ENCODE results near the gene KRTAP10-11.
"Not testable (repeated sequence)": the region's sequence is repeated elsewhere in the genome, so short reads cannot be mapped to it uniquely, and the experiment has no call there.

The KRTAP10-11 gene, protein sequence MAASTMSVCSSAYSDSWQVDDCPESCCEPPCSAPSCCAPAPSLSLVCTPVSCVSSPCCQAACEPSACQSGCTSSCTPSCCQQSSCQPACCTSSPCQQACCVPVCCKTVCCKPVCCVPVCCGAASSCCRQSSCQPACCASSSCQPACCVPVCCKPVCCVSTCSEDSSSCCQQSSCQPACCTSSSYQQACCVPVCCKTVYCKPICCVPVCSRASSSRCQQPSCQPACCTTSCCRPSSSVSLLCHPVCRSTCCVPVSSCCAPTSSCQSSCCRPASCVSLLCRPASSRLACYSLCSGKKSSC

DNA sequence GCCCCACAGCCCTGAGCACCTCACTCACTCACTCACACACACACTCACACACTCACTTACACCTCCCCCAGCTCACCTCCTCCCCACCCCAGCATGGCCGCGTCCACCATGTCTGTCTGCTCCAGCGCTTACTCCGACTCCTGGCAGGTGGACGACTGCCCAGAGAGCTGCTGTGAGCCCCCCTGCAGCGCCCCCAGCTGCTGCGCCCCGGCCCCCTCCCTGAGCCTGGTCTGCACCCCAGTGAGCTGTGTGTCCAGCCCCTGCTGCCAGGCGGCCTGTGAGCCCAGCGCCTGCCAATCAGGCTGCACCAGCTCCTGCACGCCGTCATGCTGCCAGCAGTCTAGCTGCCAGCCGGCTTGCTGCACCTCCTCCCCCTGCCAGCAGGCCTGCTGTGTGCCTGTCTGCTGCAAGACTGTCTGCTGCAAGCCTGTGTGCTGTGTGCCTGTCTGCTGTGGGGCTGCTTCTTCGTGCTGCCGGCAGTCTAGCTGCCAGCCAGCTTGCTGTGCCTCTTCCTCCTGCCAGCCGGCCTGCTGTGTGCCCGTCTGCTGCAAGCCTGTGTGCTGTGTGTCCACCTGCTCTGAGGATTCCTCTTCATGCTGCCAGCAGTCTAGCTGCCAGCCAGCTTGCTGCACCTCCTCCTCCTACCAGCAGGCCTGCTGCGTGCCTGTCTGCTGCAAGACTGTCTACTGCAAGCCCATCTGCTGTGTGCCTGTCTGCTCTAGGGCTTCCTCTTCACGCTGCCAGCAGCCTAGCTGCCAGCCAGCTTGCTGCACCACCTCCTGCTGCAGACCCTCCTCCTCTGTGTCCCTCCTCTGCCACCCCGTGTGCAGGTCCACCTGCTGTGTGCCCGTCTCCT is at the start of gene KRTAP10-11:
Gene KRTAP10-11 (plus strand): TSS at position 49 of the 856 bp plus-strand sequence. CDS start 45 bp downstream, at position 94.
- not testable (repeated sequence) for DNase-seq (ENCODE audit: low read depth in 4 of 4, low spot score in 1 of 4)

DNA sequence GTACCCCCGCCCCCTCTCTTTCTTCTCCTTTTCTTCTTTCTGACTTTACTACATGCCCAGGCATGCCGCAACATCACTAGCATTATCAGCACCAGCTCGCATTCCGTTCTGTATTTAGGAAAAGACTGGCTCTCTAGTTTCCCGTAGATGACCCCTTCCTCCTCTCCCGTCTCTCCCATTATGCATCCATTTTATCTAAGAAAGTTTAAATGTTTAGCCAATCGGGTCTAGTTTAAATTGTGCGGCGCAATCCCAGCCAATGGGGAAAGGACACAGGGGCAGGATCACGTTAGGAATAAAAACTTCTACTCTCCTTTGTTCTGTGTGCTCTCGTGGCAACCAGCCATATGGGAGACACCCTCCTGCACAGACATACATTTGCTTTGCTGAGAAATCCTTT is 48.2 kb upstream of the KRTAP10-11 start:
- DNase-seq (ENCODE audit: low read depth in 4 of 4, low spot score in 1 of 4), result no peak

DNA sequence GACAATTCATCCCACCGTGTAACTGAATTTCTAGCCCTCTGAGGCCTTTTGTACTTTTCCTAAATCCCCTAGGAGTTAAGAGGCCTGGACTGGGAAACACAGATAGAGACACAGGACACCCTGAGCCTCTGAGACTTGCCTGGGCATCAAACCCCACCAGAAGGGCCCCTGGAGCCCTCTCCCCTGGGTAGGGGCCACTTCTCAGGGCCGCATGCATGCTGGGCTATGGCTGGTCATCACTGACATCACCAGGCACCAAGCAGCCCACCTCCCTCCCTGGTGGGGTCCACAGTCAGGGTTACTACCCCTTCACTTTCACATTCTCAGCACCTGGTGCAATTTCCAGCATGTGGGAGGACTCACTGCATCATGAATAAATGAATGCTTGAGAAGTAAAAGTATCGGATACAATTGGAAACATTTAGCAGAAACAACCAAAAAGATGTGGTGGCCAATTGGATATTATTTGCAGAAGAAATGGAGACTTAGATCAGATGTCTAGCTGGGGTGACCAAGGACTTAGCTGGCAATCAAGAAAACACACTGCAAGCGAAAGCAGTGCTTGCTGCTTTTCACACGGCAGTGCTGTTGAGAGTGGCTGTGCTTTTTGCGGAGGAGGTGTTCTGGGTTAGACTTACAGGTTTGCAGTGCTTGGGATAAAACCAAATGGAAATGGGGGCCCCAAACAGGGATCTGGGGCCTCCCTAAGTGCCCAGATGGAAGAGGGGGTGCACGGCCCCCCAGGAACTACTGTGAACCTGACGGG is 46.8 kb upstream of the KRTAP10-11 start:
- DNase-seq (ENCODE audit: low read depth in 4 of 4, low spot score in 1 of 4), result no peak

DNA sequence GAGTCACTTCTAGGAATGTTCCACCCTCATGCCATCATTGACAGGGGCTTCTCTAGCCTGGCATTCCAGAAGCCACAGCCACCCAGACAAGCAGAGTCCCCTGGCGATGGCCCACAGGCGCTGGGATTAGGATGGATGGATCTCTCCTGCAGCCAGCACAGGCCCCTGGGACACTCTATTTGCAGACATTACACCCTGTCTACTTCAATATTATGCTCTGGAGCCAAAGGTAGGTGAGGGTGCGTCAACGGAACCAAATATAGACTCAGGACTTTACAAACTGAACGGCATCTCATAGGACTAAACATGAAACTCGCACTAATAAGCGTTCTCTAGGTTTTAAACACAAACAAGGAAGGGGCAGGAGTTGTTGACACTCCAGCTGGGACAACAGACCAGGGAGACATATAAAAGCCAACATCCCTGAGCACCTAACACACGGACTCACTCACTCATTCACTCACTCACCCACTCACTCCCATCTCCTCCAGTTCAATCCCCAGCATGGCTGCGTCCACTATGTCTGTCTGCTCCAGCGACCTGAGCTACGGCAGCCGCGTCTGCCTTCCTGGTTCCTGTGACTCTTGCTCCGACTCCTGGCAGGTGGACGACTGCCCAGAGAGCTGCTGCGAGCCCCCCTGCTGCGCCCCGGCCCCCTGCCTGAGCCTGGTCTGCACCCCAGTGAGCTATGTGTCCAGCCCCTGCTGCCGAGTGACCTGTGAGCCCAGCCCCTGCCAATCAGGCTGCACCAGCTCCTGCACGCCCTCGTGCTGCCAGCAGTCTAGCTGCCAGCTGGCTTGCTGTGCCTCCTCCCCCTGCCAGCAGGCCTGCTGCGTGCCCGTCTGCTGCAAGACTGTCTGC is 45.9 kb upstream of the KRTAP10-11 start, which contains the start of gene KRTAP10-7:
Gene KRTAP10-7 (plus strand): TSS at position 480 of the 861 bp plus-strand sequence. CDS start 25 bp downstream, at position 505.
- DNase-seq (ENCODE audit: low read depth in 4 of 4, low spot score in 1 of 4), result not testable (repeated sequence)

DNA sequence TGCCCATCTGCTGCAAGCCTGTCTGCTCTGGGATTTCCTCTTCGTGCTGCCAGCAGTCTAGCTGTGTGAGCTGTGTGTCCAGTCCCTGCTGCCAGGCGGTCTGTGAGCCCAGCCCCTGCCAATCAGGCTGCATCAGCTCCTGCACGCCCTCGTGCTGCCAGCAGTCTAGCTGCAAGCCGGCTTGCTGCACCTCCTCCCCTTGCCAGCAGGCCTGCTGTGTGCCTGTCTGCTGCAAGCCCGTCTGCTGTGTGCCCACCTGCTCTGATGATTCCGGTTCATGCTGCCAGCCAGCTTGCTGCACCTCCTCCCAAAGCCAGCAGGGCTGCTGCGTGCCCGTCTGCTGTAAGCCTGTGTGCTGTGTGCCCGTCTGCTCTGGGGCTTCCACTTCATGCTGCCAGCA is 45.1 kb upstream of the KRTAP10-11 start:
- DNase-seq (ENCODE audit: low read depth in 4 of 4, low spot score in 1 of 4), result not testable (repeated sequence)

DNA sequence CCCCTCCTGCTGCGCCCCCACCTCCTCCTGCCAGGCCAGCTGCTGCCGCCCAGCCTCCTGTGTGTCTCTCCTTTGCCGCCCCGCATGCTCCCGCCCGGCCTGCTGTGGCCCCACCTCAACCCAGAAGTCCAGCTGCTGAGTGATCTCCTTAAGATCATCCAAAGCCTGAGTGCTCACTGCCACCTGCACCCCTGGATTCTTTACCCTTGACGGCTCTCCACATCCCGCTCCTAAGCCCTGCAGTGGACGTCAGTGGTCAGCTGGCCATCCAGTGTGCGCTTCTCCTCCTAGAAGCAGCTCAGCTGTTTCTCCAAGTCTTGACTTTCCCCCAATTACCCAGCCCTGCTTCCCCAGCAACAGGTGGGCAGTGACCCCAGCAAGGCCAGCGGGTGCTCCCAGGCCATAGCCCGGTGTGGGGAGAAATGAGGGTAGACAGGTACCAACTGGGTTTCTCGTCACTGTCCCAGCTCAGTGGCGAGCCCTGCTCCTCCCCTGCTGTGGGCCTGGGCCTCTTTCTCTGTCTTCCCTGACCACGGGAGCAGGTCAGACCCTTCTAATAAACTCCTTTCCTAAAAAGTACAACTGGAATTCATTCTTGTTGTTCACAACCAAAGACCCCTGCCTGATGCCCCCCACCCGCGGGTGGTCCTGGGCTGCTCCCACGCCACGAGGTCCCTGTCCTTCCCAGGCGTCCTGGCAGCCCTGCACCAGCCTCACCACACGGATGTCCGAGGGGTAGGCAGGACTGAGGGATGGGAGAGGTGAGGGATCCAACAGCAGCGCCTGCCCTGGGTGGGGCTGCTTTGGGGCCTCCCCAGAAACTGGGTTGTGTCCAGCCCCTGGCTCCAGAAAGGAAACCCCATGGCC is 44.4 kb upstream of the KRTAP10-11 start:
- no peak for DNase-seq (ENCODE audit: low read depth in 4 of 4, low spot score in 1 of 4)

DNA sequence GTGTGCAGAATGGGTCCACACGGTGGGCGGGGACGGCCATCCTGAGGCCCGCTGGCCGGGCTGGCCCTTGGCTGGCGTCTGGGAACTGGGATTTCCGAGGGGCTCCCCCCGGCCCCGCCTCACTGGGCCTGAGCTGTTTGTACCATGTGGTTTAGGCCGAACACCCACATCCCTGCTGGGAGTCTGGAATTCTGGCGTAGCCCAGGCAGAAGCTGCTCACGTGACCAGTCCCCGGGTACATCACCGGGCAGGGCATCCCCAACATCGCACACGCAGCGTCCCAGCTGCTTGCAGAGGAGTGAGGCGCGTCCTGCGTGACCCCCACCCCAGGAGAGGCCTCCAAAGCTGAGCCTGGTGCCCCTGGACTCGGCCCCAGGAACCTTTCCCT is 43.8 kb upstream of the KRTAP10-11 start:
- no peak for DNase-seq (ENCODE audit: low read depth in 4 of 4, low spot score in 1 of 4)

DNA sequence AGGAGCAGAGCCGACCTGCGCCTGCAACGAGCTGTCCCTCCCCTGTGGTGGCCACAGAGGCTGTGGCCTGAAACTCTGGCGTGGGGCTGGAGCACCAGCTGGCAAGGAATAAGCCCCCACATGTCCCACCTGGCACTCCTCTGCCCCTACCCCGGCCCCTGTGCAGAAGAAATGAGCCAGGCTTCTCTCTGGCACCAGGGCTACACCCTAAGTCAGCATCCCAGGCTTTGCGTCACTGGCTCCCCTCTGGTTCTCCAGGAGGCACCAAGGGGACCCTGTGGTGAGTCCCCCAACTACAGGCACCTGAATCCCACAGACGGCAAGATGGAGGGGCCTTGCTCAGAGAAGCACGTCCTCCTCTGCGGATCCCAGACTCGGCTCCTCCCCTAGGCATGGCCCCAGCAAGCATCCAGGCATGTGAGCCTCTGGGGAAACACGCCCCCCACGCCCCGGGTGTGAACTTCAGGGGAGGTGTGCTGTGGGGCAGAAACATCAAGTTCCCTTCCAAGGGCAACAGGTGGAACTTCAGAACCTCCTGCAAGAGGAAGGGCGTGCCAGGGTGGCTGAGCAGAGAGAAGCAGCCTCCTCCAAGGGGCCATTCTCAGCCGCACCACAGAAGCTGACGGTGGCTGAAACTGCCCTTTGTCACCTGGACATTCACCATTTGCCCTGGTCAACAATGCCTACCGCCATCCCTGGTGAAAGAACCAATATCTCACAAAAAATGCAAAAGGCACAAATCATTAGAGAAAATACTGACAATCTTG is 42.9 kb upstream of the KRTAP10-11 start:
- DNase-seq (ENCODE audit: low read depth in 4 of 4, low spot score in 1 of 4), result no peak

DNA sequence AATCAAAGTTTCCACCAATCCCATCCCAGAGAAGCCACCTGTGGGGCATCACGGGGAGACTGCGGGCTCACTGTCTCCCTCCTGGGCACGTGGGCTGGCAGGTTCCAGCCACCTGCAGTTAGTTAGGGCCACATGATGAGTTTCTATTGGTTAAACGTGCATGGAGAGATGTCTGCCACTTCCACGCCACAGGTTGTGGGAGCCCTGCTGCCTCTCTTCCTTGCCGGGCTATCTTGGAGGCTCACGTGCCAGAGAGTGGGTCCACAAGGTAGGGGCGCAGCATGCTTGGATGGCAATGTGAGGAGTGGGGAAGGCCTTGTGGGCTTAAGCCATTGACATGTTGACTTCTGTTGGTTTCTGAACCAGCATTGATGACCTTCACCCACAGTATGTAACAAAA is 42.3 kb upstream of the KRTAP10-11 start:
- DNase-seq (ENCODE audit: low read depth in 4 of 4, low spot score in 1 of 4), result no peak

DNA sequence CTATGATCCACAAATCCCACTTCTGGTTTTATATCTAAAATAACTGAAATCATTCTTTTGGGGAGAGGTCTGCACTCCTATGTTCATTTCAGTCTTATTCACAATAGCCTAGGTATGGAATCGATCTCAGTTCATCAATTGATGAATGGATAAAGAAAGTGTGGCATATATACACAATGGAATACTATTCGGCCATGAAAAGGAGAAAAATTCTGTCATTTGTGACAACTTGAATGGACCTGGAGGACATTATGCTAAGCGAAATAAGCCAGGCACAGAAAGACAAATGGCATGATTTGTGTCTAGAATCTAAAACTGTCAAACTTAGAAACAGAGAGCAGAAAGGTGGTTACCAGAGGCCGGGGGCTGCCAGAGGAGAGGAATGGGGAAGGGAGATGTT is 39.7 kb upstream of the KRTAP10-11 start:
- no peak for DNase-seq (ENCODE audit: low read depth in 4 of 4, low spot score in 1 of 4)

DNA sequence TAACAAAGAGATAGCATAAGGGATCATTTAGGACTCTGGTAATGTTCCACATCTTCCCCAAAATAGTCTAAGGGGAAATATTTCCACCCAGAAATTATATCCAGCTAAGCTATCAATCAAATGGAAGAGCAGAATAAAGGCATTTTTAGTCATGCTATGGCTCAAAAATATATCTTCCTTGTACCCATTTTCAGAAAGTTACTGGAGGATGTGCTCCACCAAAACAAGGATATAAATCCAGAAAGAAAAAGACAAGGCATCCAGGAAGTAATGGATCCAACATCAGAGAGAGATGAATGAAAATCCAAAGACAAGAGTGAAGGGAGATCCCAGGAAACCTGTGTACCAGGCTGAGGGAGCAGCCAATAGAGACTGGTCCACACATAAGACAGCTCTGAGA is 37.0 kb upstream of the KRTAP10-11 start:
- DNase-seq (ENCODE audit: low read depth in 4 of 4, low spot score in 1 of 4), result no peak

DNA sequence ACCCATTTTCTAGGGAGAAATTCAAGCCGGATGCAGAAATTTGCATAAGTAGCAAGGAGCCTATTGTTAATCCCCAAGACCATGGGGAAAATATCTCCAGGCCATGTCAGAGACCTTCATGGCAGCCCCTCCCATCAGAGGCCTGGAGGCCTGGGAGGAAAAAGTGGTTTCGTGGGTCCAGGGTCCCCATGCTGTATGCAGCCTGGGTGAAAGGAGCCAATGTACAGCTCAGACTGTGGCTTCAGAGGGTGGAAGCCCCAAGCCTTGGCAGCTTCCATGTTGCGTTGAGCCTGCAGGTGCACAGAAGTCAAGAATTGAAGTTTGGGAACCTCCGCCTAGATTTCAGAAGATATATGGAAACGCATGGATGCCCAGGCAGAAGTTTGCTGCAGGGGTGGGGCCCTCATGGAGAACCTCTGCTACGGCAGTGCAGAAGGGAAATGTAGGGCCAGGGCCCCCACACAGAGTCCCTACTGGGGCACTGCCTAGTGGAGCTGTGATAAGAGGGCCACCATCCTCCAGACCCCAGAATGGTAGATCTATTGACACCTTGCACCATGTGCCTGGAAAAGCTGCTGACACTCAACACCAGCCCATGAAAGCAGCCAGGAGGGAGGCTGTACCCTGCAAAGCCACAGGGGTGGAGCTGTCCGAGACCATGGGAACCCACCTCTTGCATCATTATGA is 35.9 kb upstream of the KRTAP10-11 start:
- DNase-seq (ENCODE audit: low read depth in 4 of 4, low spot score in 1 of 4), result not testable (repeated sequence)

DNA sequence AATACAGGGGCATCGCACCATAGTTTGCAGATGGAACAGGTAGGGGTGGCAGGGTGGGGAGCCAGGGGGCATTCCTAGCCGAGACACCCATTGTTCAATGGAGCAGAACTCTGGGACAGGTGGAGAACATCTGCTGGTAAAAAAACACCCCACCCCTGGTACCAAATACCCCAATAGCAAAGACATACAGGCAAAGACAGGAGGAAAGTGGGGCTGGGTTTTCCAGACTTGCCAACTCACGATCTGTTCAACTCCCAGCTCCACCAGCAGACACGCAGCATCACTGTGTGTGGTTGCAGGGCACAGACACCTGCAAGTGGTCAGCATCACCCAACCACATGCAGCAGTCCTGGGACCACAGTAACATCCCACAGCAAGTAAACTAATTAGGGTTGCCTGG is 34.7 kb upstream of the KRTAP10-11 start:
- DNase-seq (ENCODE audit: low read depth in 4 of 4, low spot score in 1 of 4), result no peak

DNA sequence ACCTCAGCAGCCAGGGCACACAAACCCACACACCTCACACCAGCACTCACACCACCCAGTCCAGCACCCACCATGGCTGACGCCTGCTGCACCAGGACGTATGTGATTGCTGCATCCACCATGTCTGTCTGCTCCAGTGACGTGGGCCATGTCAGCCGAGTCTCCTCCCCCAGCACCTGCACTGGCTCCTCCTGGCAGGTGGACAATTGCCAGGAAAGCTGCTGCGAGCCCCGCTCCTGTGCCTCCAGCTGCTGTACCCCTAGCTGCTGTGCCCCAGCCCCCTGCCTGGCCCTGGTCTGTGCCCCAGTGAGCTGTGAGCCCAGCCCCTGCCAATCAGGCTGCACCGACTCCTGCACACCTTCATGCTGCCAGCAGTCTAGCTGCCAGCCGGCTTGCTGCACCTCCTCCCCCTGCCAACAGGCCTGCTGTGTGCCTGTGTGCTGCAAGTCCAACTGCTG is 34.2 kb upstream of the KRTAP10-11 start, which contains the start of gene KRTAP10-8:
Gene KRTAP10-8 (plus strand): TSS at position 51 of the 458 bp plus-strand sequence. CDS start 22 bp downstream, at position 73.
- DNase-seq (ENCODE audit: low read depth in 4 of 4, low spot score in 1 of 4), result no peak

DNA sequence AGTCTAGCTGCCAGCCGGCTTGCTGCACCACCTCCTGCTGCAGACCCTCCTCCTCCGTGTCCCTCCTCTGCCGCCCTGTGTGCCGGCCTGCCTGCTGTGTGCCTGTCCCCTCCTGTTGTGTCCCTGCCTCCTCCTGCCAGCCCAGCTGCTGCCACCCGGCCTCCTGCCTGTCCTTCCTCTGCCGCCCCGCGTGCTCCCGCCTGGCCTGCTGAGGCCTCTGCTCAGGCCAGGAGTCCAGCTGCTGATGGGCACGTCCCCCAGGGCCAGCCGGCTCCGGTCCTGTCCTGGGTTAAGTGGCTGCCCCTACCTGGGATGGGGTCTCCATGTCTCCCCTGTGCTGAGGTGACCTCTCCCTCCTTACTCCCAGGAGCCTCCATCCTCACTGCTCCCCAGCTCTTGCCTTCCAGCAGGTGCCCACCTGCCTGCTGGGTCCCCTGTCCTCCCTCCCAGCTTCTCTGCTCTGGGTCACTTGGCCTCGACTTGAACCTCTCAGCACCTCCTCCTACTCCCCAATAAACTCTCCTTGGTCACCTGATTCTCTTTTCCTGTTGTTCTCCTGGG is 33.5 kb upstream of the KRTAP10-11 start:
- no peak for DNase-seq (ENCODE audit: low read depth in 4 of 4, low spot score in 1 of 4)

DNA sequence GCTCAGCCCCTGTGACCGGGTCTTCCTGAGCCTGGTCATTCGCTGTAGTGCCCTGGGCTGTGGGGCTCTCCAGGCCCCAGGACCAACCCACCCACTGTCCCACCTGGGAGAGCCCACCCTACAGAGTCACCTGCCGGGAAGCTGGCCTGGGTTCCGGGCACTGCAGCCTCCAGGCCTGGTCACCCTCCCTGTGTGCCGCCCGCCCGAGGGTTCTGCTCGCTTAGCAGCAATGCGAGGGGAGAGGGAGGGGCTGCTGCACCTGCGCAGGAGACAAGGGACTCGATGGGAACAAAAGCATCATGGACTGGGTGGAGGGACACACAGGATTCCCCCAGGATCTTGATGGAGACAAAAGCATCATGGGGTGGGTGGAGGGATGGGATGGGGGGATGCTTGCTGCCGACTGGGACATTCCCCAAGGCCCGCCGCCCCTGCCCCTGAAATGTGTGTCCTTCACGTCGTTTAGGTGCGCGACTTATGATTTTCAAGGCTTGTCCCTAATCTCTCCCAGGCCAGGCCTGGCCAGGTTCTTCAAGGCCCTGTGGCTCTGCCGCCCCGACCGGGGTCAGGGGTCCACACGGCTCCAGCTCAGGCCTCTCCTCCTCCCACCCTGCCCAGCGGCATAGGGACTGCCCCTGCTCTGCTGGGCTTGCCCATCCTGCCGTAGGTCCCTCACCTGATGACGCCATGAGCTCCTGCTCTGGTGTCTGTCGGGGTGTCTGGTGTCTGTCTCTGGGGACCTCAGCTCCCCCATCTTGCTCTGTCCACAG is 32.6 kb upstream of the KRTAP10-11 start:
- no peak for DNase-seq (ENCODE audit: low read depth in 4 of 4, low spot score in 1 of 4)

DNA sequence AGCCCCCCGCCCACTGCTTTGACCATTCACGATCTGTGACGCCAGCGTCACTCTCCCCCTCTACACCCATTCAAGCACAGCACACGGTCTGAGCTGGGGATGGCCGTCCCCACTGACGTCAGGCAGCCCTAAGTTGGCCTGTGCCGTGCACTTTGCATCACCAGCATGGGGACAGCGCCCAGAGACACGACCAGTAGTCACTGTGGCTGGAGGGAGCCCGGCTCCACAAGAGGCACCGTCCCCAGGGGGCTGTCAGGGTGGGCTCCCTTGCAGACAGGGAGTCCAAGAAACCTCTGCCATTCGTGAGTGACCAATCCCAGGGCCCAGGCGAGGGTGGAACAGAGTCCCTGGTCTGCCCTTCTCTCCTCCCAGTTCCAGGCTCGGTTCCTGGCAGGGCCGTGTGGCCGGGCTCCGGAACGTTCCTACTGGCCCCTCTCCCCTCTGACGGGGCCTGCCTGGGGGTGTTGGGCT is 32.0 kb upstream of the KRTAP10-11 start:
- no peak for DNase-seq (ENCODE audit: low read depth in 4 of 4, low spot score in 1 of 4)
